Brain microvascular endothelial cell (primary cell): ENCODE results near the gene ST3GAL6.

Experiments used
- DNase-seq: peaks from one replicate; pipeline ENCODE4 v3.0.0-alpha.2; 2020
- H3K27ac ChIP-seq: fragments of 250-450 bp; sonication (Bioruptor Pico); 2 replicates; pipeline ENCODE4 v1.5.1; 2020; ENCODE audit warnings: mild to moderate bottlenecking, moderate library complexity
- H3K27me3 ChIP-seq: fragments of 250-450 bp; sonication (Bioruptor Pico); replicated peaks from 2 replicates; pipeline ENCODE4 v1.5.1; 2020; ENCODE audit warnings: mild to moderate bottlenecking
- H3K36me3 ChIP-seq: fragments of 250-450 bp; sonication (Bioruptor Pico); replicated peaks from 2 replicates; pipeline ENCODE4 v1.5.1; 2020; ENCODE audit warnings: mild to moderate bottlenecking
- H3K4me3 ChIP-seq: 2 replicates; pipeline ENCODE4 v1.5.1; 2011; ENCODE audit warnings: low read depth, mild to moderate bottlenecking, control low read depth, low read length, moderate library complexity
- CTCF ChIP-seq: IDR thresholded peaks from 2 replicates; pipeline ENCODE4 v1.5.1; 2011; ENCODE audit warnings: low read depth, mild to moderate bottlenecking, moderate library complexity, low read length, control low read depth, inconsistent platforms; ENCODE audit errors: missing control alignments
- in situ Hi-C: cut with HindIII; loops from 2 replicates; pipeline ENCODE4 v1.10.0; 2017; ENCODE audit warnings: low sequenced_read_pairs, low pct_ligation_motif_present

The ST3GAL6 gene

DNA sequence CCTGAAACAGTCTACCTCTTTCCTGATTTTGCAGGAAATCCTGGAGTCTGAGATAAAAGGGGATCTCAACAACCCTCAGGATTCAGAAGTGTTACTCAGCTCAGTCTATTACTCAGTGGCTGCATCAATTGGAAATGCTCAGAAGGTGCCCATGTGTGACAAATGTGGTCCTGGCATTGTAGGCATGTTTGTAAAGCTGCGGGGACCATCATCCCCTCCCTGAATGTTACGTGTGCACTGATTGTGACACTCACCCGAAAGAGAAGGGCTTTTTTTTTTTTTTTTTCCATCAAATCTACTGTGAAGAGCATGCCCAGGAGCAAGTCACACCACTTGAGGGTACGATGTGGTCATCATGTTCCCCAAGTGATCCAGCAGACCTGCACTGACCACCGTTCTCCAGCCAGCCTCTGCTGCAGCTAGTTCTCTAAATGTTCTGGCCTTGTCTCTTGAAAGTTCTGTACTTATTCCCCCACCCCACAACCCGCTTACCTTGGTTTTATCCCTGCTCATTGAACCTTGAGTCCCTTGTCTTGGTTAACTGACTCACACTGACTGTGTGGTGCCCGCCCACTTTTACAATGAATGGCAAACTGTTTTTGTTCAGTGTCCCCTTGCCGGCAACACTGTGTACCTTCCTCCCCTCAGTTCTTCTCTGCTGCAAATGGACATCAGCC lies 19.8 kb downstream of the ST3GAL6 start:
- no peaks in the 10 kb centered on the region for H3K27me3 ChIP-seq
- no peaks in the 10 kb centered on the region for H3K36me3 ChIP-seq
- H3K27ac ChIP-seq: no peak overlapping the region
- DNase-seq: no peak
- in situ Hi-C loops: loop anchor here (25.0 kb wide), 1 partner anchor 171 kb away; no protein-coding TSS in a partner anchor
- TF ChIP-seq CTCF: no peak
- no peak overlapping the region for H3K4me3 ChIP-seq

DNA sequence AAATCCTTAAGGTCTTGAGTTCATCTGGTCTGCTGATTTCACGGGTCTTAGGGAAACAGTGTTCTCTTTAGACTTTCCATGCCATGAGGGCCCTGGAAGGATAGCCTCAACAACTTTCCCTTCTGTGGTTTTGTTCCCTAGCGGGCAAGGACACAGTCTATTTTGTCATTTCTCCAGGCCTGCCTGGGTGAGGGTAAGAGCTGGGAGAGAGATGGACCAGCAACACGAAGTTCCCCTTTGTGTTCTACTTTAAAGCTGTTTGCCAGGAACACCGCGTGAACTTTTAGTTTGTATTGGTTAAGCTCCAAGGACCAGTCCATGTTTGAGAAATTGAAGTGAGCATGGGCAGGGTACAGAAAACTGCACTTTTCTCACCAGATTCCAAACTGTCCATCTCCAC lies 20.9 kb downstream of the ST3GAL6 start:
- no peaks in the 10 kb centered on the region for H3K36me3 ChIP-seq
- no peak for DNase-seq
- no peak for TF ChIP-seq CTCF
- in situ Hi-C loops: loop anchor here (25.0 kb wide), 1 partner anchor 172 kb away; no protein-coding TSS in a partner anchor
- no peaks in the 10 kb centered on the region for H3K27me3 ChIP-seq
- no peak overlapping the region for H3K4me3 ChIP-seq
- peak overlapping the region; percentile 49 for H3K27ac ChIP-seq

GRCh38 chr3:98784666-98785600 lies 21.8 kb downstream of the ST3GAL6 start:
- Histone ChIP-seq H3K4me3 (no peak overlapping the region), H3K36me3 (no peaks in the 10 kb centered on the region), H3K27ac (peak overlapping the region; percentile 72), H3K27me3 (no peaks in the 10 kb centered on the region)
- no peak for TF ChIP-seq CTCF
- in situ Hi-C loops: loop anchor here (25.0 kb wide), 1 partner anchor 173 kb away; no protein-coding TSS in a partner anchor
- peak; percentile 83 for DNase-seq

- in situ Hi-C loops: loop anchor here (25.0 kb wide), 1 partner anchor 174 kb away; no protein-coding TSS in a partner anchor
- no peak for TF ChIP-seq CTCF
- no peaks in the 10 kb centered on the region for H3K27me3 ChIP-seq
- DNase-seq: no peak
- H3K27ac ChIP-seq: peak overlapping the region; percentile 72
- no peak overlapping the region for H3K4me3 ChIP-seq
- H3K36me3 ChIP-seq: no peaks in the 10 kb centered on the region
Measured at GRCh38 chr3:98786364-98787006, 23.3 kb downstream of the ST3GAL6 start.

GRCh38 chr3:98787181-98787580 lies 24.0 kb downstream of the ST3GAL6 start:
- Histone ChIP-seq H3K36me3 (no peaks in the 10 kb centered on the region), H3K4me3 (no peak overlapping the region), H3K27ac (no peak overlapping the region), H3K27me3 (no peaks in the 10 kb centered on the region)
- no peak for TF ChIP-seq CTCF
- in situ Hi-C loops: loop anchor here (25.0 kb wide), 1 partner anchor 175 kb away; no protein-coding TSS in a partner anchor
- DNase-seq: no peak
